ENCODE measurements around the gene NLGN2.

NLGN2 gene

GRCh38 chr17:7380321-7380720, 27.3 kb upstream of the NLGN2 start:
- H3K9ac ChIP-seq (ENCODE audit: low read length) = no peak overlapping the region
- H3K4me2 ChIP-seq (ENCODE audit: low read length) = no peak overlapping the region

GRCh38 chr17:7380855-7381683, 26.6 kb upstream of the NLGN2 start, which contains the start of gene TNK1:
Gene TNK1 (plus strand): TSS chr17:7381089. CDS start chr17:7382927, 1,838 bp downstream.
- H3K27ac ChIP-seq (ENCODE audit: low read depth, low read length, poor library complexity, severe bottlenecking) = no peak within 1 kb of the TSS
- no peak for TF ChIP-seq CTCF (IDR thresholded peaks at IDR 0.05; ENCODE audit: low read length)
- TF ChIP-seq EZH2 (IDR thresholded peaks at IDR 0.05; ENCODE audit: borderline replicate concordance, low read length) = no peak
- no peak within 1 kb of the TSS for H3K4me2 ChIP-seq (ENCODE audit: low read length)
- H3K9me3 ChIP-seq (ENCODE audit: low read length) = peaks cover 9% of the 10 kb centered on the region
- H3K79me2 ChIP-seq (ENCODE audit: insufficient read depth, low read length) = no peaks in the 10 kb centered on the region
- H3F3A ChIP-seq (ENCODE audit: insufficient read depth, low read length) = no peaks in the 10 kb centered on the region
- H3K9ac ChIP-seq (ENCODE audit: low read length) = no peak within 1 kb of the TSS
- no peaks in the 10 kb centered on the region for H4K20me1 ChIP-seq (ENCODE audit: insufficient read depth, low read length)
- H2AFZ ChIP-seq (ENCODE audit: low read length) = no peak within 1 kb of the TSS
- H3K36me3 ChIP-seq (ENCODE audit: insufficient read depth, low read length) = no peaks in the 10 kb centered on the region
- H3K27me3 ChIP-seq (ENCODE audit: insufficient read depth, low read length) = peaks cover 8% of the 10 kb centered on the region; the same call in 1 of the 2 replicates
- no peak within 1 kb of the TSS for H3K4me3 ChIP-seq (ENCODE audit: low read depth, low read length, poor library complexity, severe bottlenecking)
- H3K4me1 ChIP-seq (ENCODE audit: insufficient read depth, low read length, severe bottlenecking) = peaks cover 18% of the 10 kb centered on the region
- H3K9me2 ChIP-seq (ENCODE audit: low read depth, low read length) = no peaks in the 10 kb centered on the region

More at GRCh38 chr17:7380321-7380720, 27.3 kb upstream of the NLGN2 start:
- Histone ChIP-seq H3K27ac (ENCODE audit: low read depth, low read length, poor library complexity, severe bottlenecking) (no peak overlapping the region), H3K9me3 (ENCODE audit: low read length) (peaks cover 9% of the 10 kb centered on the region), H3K4me1 (ENCODE audit: insufficient read depth, low read length, severe bottlenecking) (peaks cover 18% of the 10 kb centered on the region), H3K9me2 (ENCODE audit: low read depth, low read length) (no peaks in the 10 kb centered on the region), H3K27me3 (ENCODE audit: insufficient read depth, low read length) (peaks cover 8% of the 10 kb centered on the region; the same call in 1 of the 2 replicates), H3F3A (ENCODE audit: insufficient read depth, low read length) (no peaks in the 10 kb centered on the region), H3K4me3 (ENCODE audit: low read depth, low read length, poor library complexity, severe bottlenecking) (no peak overlapping the region), H3K79me2 (ENCODE audit: insufficient read depth, low read length) (no peaks in the 10 kb centered on the region), H3K36me3 (ENCODE audit: insufficient read depth, low read length) (no peaks in the 10 kb centered on the region), H2AFZ (ENCODE audit: low read length) (no peak overlapping the region), H4K20me1 (ENCODE audit: insufficient read depth, low read length) (no peaks in the 10 kb centered on the region)
- no peak for TF ChIP-seq CTCF (IDR thresholded peaks at IDR 0.05; ENCODE audit: low read length)
- TF ChIP-seq EZH2 (IDR thresholded peaks at IDR 0.05; ENCODE audit: borderline replicate concordance, low read length) = no peak

GRCh38 chr17:7382901-7383300, 24.7 kb upstream of the NLGN2 start:
- Histone ChIP-seq H2AFZ (ENCODE audit: low read length) (no peak overlapping the region), H3K9me2 (ENCODE audit: low read depth, low read length) (no peaks in the 10 kb centered on the region), H3K27ac (ENCODE audit: low read depth, low read length, poor library complexity, severe bottlenecking) (no peak overlapping the region), H3K4me3 (ENCODE audit: low read depth, low read length, poor library complexity, severe bottlenecking) (no peak overlapping the region), H3K27me3 (ENCODE audit: insufficient read depth, low read length) (peaks cover 8% of the 10 kb centered on the region; the same call in 1 of the 2 replicates), H3F3A (ENCODE audit: insufficient read depth, low read length) (no peaks in the 10 kb centered on the region), H3K36me3 (ENCODE audit: insufficient read depth, low read length) (peaks cover 2% of the 10 kb centered on the region; the same call in 1 of the 2 replicates), H3K4me2 (ENCODE audit: low read length) (no peak overlapping the region), H3K79me2 (ENCODE audit: insufficient read depth, low read length) (no peaks in the 10 kb centered on the region), H3K4me1 (ENCODE audit: insufficient read depth, low read length, severe bottlenecking) (peaks cover 18% of the 10 kb centered on the region), H3K9me3 (ENCODE audit: low read length) (peaks cover 9% of the 10 kb centered on the region), H4K20me1 (ENCODE audit: insufficient read depth, low read length) (no peaks in the 10 kb centered on the region), H3K9ac (ENCODE audit: low read length) (no peak overlapping the region)
- TF ChIP-seq CTCF (IDR thresholded peaks at IDR 0.05; ENCODE audit: low read length) (no peak), EZH2 (IDR thresholded peaks at IDR 0.05; ENCODE audit: borderline replicate concordance, low read length) (no peak)

Data from OCI-LY1 (cell line).